Measurements from ENCODE around the gene HOXD11. TPM values are rescaled to one million over a fixed set of nuclear protein-coding genes. Genes with fewer than 3 reads are reported as not detected.

Gene HOXD11
- total and polyA plus RNA-seq, 2 of the 13 experiments (the other 11 are each of a cell fraction or from before 2014, with no cell fraction given) = not detected

GRCh38 chr2:176088048-176088936, 18.8 kb upstream of the HOXD11 start (continued):
- TF ChIP-seq ZNF280D (CRISPR knock-in tag; IDR thresholded peaks at IDR 0.05) = no peak
- peak; percentile 50 for TF ChIP-seq MAX (IDR thresholded peaks at IDR 0.05)
- TF ChIP-seq ZNF547 (CRISPR knock-in tag; IDR thresholded peaks at IDR 0.05) = peak; percentile 91
- no peak for TF ChIP-seq ZNF468 (CRISPR knock-in tag; IDR thresholded peaks at IDR 0.05)
- TF ChIP-seq RFX1 (IDR thresholded peaks at IDR 0.05) = no peak
- TF ChIP-seq ZNF318 (CRISPR knock-in tag; IDR thresholded peaks at IDR 0.05) = no peak
- no peak for TF ChIP-seq MED8 (CRISPR knock-in tag; IDR thresholded peaks at IDR 0.05; ENCODE audit: insufficient replicate concordance)
- TF ChIP-seq ZNF296 (CRISPR knock-in tag; conservative IDR thresholded peaks at IDR 0.05) = no peak
- TF ChIP-seq KAT8 (CRISPR knock-in tag; IDR thresholded peaks at IDR 0.05) = no peak
- TF ChIP-seq SRY (CRISPR knock-in tag; IDR thresholded peaks at IDR 0.05) = no peak; the same call in 1 of the 2 replicates
- TF ChIP-seq ATF5 (CRISPR knock-in tag; IDR thresholded peaks at IDR 0.05; ENCODE audit: low read depth) = no peak
- TF ChIP-seq HOXA5 (CRISPR knock-in tag; IDR thresholded peaks at IDR 0.05) = no peak
- no peak for TF ChIP-seq ZNF746 (CRISPR knock-in tag; IDR thresholded peaks at IDR 0.05)
- TF ChIP-seq YEATS2 (CRISPR knock-in tag; IDR thresholded peaks at IDR 0.05; ENCODE audit: borderline replicate concordance) = 0 out of 2 replicates have a peak, but pooled peaks have one; percentile 33
